ENCODE measurements around the gene CFAP90.

CFAP90 gene, protein sequence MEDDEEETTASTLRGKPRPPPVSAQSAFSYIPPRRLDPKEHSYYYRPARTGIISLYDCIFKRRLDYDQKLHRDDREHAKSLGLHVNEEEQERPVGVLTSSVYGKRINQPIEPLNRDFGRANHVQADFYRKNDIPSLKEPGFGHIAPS

DNA sequence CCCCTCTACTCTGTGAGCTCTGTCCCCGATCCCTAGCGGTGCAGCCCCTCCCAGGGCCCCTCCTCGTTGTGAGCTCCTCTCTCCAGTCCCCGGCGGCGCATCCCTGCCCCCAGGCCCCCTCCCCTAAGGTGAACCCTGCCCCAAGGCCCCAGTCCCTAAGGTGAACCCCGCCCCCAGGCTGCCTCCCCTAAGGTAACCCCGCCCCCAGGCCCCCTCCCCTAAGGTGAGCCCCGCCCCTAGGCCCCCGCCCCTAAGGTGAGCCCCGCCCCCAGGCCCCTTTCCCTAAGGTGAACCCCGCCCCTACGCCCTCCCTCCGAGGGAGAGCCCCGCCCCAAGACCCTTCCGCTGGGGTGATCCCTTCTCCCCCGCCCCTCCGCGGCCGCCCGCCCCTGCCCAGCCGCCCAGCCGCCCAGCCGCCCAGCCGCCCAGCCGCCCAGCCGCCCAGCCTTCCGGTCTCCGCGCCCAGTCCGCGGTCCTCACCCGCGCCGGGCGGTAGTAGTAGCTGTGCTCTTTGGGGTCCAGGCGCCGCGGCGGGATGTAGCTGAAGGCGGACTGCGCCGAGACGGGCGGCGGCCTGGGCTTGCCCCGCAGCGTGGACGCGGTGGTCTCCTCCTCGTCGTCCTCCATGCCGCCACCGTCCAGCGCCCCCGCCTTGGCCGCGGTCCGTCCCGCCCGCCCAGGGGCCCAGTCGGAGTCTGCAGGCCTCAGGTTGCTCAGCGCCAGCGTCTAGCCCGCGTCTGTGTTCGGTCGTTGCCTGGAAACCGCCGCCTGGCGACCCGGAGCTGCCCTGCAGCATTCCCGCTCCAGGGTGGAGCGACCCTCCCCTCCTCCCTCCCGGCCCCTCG, at the start of gene CFAP90:
TSS of gene CFAP90 (minus strand) at position 739 of the 845 bp plus-strand sequence. CDS start at position 627, 112 bp downstream.
- DNase-seq: peak; percentile 23

DNA sequence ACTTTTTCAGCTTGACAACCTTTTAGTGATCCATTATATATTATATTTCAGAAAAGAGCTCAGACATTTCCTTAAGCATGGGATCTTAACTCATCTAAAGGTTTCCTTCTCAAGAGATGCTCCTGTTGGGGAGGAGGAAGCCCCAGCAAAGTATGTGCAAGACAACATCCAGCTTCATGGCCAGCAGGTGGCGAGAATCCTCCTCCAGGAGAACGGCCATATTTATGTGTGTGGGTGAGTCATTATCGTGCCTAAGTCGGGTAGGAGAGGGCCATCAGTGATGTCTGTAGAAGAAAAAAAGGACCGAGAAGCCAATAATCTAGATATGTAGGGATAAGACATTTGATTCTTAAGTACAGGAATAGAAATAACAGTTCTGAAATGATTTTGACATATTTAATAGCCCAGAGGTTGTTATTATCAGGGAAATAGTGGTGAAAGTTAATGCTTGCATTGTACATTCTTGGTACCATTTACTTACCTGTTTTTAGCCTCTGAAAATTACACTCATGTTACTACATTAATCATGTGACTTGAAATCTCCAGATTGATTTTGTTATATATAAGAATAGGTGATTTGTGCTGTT, 46.2 kb upstream of the CFAP90 start:
- no peak for DNase-seq

DNA sequence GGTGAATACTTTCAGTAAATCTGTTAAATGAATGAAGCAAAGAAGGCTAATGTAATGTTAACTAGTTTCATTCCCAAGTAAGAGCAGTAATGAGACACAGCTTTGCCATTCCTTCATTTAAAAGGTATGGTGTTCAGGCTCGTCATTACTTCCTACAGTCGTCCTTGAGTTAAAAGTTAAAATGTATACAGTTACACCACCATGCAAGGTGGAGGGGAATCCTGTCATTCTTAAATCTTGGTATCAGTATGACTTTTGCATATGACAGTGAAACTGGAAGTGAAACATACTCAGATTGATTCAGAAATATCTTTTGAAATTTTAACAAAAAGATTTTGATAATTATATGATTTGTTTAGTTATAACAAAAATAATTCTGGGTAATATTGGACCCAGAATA, 43.9 kb upstream of the CFAP90 start:
- no peak for DNase-seq

DNA sequence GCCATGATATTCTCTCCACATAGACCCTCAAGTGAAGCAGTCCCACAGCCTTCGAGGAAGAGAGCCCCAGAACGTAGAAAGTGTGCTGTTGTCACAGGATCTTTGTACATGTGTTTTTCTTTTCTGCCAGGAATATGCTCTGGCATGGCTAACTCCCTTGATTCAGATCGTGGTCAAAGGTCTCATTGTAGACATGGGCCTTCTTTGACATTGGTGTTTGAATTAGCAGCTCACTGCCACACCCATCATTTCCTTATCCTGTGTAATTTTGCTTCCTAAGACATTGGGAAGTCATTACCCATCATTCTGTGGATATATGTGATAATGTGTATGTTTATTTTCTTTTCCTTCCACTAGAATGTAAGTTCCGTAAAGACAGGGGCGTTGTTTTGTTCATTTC, 43.5 kb upstream of the CFAP90 start:
- no peak for DNase-seq

DNA sequence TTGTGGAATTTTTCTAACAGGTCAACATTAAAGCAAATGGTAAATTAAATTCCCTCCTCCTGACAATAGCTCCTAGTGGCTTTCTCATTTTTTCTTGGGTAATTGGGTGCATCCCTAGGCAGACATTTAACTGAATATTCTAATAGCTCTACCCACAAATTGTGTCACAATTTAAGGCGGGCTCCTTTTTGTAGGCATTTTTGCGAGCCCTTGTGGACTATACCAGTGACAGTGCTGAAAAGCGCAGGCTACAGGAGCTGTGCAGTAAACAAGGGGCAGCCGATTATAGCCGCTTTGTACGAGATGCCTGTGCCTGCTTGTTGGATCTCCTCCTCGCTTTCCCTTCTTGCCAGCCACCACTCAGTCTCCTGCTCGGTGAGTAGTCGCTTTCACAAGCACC, 38.0 kb upstream of the CFAP90 start:
- no peak for DNase-seq

DNA sequence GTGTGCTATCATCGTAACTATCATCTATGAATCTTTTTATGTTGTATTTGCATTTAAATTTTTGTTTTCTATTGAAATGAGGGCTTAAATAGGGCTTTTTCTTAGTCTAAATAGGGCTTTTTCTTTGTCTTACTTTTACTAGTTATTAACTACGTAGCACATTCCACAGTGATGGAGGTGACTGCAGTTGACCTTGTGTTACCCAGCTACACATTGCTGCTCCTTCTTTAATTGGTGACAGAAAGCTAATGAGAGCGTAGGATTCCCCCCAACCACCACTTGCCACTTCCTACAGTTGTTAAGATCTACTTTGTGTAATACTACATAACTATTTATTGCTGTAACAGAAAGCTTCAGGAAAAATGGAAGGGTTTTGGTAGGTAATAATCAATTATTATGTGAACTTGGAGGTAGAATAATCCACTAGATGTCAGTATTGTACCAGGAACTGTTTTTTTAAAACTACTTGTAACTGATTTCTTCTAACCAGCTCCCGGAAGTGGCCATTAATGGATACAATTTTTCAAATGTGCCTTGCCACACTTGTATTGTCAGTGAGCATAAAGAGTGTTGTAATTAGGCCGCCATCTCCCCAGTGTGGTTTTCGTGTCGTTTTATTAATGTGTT, 36.0 kb upstream of the CFAP90 start:
- DNase-seq: no peak

DNA sequence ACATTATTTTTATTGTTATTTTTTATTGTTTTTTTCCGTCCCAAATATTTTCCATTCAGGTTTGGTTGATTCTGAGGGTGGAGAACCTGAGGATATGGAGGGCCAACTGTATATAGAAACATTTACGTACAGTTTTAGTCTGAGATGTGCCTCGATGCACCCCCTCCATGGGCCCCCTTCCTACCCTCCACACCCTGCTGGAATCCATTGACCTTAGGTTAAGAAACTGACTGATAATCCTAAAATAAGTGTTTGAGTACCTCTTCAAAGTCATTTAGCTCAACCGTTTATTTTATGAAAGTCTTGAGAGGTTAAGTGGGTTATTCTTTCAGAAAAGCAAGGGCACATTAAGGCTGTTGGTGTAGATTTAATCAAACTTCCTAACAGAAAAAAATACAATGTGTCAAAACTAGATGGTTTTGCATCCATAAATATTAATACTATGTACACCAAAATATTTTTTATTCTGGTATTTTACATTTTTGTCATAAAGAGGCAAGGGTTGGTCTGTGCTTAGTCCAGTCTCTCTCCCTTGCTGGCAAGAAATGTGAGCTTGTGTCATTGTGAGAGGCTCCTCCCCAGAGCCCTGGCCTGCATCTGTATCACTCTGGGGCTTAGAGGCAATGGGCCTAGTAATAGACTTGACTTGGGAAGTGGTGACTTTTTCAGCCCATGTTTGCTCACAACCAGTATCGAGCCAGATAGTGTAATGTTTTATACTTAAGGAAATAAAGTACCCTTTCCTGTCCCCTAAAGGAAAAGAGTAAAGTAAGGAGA, 33.7 kb upstream of the CFAP90 start:
- no peak for DNase-seq

DNA sequence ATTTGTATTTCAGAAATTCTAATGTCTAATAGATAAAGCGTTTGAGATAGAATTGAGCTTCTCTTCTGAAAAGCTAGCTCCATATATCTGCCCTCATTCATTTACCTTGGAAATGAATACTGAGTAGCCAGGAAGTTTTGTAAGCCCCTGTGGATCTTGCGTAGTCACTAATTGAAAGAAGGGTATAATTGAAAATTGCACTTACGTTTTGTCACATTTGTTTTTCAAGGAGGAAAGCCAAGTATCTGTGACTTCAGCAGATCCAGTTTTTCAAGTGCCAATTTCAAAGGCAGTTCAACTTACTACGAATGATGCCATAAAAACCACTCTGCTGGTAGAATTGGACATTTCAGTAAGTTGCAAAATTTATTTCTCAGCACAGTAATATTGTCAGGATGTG, 32.0 kb upstream of the CFAP90 start:
- no peak for DNase-seq

DNA sequence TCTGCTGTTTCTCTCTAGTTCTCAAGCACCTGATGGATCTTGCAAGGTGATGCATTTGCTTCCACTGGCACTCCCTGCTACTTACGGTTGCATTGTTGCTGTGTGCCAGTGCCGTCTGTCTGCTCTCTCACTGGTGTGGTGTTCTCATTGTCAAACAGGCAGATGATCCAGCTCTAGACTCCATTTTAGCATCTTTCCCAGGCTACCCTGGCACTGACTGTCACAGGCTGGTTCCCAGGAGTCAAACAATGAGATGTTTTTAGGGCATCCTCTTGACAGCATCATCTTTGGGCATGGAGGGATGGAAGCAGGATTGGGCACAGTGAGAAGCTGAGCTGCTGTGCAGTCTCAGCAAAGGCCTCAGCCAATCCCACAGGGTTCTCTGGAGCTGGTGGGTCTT, 30.9 kb upstream of the CFAP90 start:
- DNase-seq: no peak

DNA sequence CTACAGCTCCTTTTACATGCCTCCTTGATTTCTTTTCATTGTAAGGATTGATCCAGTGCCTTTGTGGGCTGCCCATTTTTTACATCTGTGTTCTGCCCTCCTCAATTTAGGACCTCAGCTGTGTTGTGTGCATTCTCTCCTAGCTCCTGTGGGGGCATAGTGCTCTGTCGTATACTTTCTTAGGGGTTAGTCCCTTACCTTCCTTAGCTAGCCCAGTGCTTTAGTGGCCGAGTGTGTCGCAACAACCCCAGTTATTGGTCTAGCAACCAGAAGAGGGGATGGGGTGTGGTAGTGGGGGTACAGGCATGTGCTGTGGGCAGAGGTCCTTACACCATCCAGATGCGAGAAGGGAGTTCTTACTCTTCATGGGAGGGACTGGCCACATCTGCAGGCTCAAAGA, 30.2 kb upstream of the CFAP90 start:
- DNase-seq: no peak

DNA sequence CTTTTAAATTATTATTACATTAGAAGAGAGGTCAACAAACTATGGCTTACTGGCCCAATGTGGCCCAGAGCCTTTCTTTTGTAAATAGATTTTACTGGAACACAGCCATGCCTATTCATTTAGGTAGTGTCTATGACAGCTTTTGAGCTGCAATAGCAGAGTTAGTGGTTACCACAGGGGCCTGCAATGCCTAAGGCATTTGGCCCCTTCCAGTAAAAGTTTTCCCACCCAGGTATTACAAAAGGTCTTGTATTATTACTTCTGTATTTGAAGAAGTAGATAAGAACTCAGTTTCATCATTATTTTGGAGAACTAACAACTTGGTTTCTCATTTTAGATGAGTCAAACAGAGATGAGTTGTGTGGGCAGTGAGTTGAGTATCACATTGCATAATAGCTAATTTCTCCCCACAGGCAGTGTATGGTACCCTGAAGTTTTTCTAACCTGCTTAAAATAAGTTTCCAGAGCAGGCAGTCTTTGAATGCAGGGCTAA, 27.5 kb upstream of the CFAP90 start:
- DNase-seq: no peak

DNA sequence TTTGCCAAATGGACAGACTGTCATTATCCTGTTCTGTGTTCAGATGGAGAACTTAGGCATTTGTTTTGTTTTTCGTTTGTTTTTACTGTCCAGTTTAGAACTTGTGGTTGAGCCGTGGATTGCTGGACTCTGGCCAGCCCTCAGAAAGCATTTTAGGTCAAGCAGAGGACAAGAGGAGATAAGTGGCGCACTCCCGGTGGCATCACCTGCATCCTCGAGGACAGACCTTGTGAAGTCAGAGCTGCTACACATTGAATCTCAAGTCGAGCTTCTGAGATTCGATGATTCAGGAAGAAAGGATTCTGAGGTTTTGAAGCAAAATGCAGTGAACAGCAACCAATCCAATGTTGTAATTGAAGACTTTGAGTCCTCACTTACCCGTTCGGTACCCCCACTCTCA, 26.9 kb upstream of the CFAP90 start:
- DNase-seq: no peak

DNA sequence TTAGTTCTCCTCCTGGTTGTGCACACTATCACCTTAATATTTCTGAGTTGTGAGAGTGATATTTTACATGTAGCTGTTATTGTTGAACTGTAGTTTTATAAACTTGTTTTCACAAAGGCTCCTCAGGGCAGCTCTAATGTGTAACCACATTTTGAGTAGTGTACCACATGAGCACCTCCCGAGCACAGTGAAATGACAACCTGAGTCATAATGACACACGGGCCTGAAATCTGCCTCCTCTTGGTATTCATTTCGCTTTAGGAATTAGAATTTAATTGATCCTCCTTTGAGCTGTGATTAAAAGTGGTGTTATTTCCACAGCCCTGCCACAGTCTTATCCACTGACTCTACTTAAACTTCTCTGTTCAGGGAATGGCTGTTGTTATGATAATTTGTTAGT, 25.9 kb upstream of the CFAP90 start:
- DNase-seq: no peak

DNA sequence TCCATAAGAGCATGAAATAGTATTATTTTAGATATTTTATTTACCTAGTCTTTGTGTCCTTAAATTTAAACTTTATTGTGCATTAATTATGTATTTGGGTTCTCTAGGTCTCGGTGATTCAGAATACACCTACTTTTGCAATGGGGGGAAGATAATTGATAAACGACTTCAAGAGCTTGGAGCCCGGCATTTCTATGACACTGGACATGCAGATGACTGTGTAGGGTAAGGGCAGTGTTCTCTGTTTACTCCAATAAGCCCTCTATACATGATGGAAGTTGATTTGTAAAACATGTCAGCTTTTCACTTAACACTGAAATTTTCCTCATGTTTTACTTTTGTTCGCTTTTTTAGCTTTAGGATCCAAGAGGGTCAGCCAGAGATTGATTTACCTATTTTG, 24.2 kb upstream of the CFAP90 start:
- no peak for DNase-seq

DNA sequence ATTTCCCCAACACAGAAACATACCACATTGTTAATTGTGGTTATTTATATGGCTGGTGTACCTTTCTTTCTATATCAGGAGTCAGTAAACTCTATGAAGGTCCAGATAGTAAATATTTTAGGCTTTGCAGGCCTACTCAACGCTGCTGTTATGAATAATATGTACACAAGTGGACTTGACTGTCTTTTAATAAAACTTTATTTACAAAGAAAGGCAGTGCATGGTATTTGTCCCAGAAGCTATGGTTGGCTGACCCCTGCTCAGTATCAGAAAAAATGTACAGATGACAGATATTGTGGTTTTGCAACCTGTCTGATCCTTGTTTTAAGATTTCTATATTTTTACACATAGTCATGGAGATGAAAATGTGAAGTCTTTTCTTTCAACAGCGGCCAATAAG, 23.7 kb upstream of the CFAP90 start:
- no peak for DNase-seq

DNA sequence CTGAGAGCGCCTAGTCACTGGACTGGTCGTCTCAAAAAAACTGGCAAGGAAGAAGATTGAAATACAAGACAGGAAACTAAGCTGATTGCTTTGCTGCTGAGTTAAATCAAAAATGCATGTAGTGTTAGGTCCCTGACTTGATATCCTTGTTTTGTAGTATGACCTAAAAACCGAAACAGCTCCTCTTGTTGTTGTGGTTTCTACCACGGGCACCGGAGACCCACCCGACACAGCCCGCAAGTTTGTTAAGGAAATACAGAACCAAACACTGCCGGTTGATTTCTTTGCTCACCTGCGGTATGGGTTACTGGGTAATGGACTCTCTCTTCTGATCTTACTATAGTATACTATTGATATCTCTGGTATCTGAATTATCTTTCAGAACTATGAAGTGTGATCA, 22.3 kb upstream of the CFAP90 start:
- no peak for DNase-seq

DNA sequence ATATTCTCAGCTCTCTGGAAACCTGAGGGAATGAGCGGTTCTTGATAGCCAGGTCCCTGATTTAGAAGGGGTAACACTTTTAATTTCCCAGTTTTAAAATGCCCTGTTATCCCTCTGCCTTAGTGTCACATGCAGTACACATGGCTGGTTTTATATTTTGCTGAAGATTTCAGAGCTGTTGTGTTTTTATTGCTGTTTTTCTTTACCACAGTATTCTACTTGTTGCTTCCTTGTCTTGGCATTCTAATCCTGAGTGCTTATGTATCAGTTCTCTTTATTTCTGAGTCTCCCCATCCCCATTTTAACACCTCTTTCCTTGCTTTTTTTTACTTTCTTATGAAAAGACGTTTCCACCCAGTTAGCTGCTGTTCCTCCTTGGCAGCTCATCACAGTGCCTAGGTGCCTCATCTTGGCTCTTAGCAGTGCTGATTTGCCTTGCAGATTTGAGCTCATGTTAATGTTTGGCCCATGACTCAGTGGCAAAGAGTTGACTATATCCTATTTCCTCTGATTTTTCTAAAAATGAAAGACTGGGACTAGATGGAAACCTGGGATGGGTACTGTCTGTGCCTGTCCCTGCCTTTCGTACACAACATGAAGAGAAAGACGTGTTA, 21.7 kb upstream of the CFAP90 start:
- DNase-seq: no peak

DNA sequence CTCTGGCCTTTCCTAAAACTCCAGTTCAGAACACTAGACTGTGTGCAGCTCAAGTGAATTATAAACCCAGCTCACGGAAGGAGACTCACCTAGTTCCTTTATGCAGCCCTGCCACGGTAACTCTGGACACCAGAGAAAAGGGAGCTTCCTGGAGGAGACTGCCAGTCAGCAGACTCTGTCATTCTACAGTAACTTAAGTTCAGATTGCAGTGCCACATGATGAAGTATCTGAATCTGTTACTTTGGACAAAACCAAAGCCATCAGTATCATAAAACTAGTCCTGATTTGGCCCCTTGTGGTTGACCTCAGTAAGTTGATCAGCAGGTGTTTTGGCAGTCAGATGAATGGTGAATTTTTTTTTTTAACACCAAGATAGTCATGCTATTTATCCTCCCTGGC, 20.7 kb upstream of the CFAP90 start:
- DNase-seq: no peak

DNA sequence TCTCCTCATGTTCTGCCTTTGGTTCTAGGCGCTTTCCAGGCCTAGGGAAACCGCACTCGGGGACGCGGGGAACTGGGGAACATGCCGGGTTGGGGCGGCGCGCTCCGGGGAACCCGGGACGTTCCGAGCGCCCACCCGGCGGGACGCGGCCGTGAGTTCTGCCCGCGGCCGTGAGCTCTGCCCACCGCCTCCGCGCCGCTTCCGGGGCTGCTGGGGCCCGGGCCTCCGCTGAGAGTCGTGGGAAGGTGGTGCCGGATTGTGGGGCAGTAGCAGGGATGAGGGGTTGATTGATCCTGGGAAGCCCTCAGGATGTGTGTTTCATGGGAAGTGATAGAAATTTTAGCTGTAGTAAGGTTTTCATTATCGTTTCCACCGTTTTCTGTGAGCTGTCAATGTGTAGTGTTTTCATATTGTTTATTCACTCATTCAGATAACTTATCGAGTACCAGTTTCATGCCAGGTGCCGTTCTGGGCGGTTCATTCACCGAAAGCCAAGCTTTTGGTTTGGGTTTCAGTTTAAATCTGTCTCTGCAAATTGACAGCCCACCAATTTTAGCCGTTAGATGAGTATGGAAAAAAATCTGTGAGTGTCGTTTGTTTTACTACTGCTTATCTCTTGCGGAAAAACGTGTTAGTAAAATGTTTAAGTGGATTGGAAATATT, 18.7 kb upstream of the CFAP90 start:
- no peak for DNase-seq

DNA sequence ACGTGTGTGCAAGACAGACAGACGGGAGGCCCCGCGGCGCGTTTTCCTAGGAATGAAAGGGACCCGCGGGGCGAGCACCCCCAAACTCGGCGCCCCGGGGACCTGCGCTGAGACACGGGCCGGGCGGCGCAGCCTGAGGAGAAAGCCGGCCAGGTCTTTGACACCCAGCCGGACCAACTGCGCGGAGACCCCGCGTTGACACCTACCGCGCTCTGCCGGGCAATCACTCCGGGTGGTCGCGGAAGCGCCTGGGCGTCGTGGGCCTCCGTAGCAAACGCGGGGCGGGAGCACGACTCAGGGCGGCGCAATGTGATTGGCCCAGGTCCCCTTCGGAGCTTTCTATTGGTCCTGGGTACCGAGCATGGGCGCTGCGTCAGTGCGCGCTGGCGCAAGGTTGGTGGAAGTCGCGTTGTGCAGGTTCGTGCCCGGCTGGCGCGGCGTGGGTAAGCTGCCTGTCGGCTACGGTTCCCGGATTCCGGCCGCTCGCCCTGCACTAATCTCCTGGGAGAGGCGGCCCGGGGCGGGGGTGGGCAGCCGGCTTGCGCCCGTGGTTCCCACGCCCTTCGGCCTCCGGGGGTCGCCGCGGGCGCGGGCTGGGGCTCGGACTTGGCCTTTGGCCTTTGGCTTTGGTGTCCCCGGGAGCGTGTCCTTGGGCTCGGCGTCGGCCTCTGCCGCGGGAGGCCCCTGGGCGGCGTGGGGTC, 18.0 kb upstream of the CFAP90 start, which contains the start of the genes FASTKD3 and MTRR:
TSS of gene FASTKD3 (minus strand) at position 259 of the 701 bp plus-strand sequence. CDS start 948 bp downstream, outside the sequence.
TSS of gene MTRR (plus strand) at position 376 of the 701 bp plus-strand sequence. CDS start 1,647 bp downstream, outside the sequence.
- peak; percentile 85 for DNase-seq

DNA sequence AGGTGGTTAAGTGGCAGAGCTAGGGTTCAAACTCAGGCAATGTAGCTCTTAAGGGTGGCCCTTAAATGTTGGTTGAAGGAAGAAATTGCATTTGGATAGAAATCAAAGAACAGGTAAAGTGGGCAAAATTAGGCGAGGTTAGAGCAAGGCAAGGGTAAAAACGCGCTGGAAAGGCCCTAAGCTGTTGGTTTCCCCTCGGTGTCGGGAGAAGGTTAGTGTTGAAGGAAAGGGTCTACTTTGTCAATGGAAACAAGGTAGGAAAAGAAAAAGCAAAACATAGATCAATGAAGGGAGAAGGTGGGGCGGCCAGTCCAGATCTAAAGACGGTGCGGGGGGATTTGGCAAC, 17.5 kb upstream of the CFAP90 start:
- DNase-seq: no peak
